Gastroesophageal sphincter (tissue), 3 donors: ENCODE results near the gene USP14.

Experiments used
- CTCF ChIP-seq, 4 experiments: fragments of 200-600 bp in 2 of 4; fragments of 450-650 bp in 2 of 4; sonication (generic) in 1 of 4; IDR thresholded peaks; one replicate each; pipeline ENCODE4 v1.5.1; 2017 to 2019; ENCODE audit warnings: antibody characterized with exemption in 4 of 4, mild to moderate bottlenecking in 2 of 4, moderate library complexity in 2 of 4
- EP300 ChIP-seq: sonication (generic); formaldehyde crosslinking; IDR thresholded peaks from one replicate; pipeline ENCODE4 v1.6.1; 2017; ENCODE audit warnings: antibody characterized with exemption, mild to moderate bottlenecking
- POLR2AphosphoS5 ChIP-seq: sonication (generic); formaldehyde crosslinking; IDR thresholded peaks from one replicate; pipeline ENCODE4 v1.6.1; 2017; ENCODE audit warnings: antibody characterized with exemption

- TF ChIP-seq POLR2AphosphoS5 (no peak), CTCF (IDR thresholded peaks at IDR 0.05) (no peak), EP300 (no peak)
Measured at GRCh38 chr18:225745-226144, 67.4 kb downstream of the USP14 start.
